Airway epithelial cell (primary cell): ENCODE measurements around the gene CCDC15. TPM values are rescaled to one million over a fixed set of nuclear protein-coding genes. Genes with fewer than 3 reads are reported as not detected.

Source experiments
- total RNA-seq: library from RNA; depleted of rRNA; stranded (reverse); fragments of >200 nt; gene quantifications from 2 replicates; pipeline ENCODE4 v1.2.3, GENCODE V29; 2015

CCDC15 gene, protein sequence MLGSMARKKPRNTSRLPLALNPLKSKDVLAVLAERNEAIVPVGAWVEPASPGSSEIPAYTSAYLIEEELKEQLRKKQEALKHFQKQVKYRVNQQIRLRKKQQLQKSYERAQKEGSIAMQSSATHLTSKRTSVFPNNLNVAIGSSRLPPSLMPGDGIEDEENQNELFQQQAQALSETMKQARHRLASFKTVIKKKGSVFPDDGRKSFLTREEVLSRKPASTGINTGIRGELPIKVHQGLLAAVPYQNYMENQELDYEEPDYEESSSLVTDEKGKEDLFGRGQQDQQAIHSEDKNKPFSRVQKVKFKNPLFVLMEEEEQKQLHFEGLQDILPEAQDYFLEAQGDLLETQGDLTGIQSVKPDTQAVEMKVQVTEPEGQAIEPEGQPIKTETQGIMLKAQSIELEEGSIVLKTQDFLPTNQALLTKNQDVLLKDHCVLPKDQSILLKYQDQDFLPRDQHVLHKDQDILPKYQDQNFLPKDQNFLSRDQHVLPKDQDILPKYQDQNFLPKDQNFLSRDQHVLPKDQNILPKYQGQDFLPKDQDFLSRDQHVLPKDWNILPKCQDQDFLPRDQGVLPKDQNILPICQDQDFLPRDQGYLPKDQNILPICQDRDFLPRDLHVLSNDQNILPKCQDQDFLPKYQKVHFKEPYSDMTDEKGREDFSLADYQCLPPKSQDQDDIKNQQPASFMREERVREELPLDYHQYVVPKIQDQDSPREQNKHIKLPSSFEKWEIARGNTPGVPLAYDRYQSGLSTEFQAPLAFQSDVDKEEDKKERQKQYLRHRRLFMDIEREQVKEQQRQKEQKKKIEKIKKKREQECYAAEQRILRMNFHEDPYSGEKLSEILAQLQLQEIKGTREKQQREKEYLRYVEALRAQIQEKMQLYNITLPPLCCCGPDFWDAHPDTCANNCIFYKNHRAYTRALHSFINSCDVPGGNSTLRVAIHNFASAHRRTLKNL
- total RNA-seq: 1.7 and 2.5 TPM in 2 replicates

DNA sequence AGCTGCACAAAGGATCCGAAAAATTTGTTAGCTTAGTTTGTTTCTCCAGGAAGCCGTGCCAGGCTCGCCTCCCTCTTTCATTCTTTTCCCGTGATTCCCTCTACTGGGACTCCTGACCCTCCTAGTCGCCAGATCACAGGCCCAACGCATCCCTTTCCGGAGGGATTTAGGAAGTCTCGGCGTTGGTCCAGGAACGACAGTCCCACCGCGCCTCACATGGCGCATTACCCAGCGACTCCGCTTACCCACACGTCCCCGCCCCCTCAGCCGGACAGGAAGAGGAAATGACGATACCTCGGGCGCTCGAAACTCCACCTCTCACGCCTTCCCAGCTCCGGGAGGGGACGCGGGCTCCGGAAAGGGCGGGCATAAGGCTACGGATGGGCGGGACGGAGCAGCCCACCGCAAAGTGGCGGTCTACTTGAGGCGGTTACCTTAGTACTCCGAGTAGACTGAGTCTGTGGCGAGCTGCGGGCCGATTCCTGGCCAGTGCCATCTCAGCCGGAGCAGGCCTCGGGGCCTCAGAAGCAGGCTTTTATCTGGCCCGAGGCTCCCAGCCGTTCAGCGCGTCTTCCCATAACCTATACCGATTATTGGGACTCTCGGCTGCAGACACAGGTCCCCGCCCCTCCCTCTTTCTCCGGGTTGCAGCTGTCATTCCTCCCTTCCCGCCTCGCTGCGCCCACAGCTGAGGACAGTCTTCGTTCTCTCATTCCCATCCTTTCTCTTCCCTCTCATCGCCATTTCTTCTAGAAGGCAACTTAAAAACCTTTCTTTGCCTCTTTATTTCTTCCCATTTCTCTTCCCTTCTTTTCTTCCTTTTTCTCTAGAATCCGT lies at the start of gene CCDC15:
CCDC15 (plus strand) TSS at position 450 of the 837 bp plus-strand sequence. CDS start 531 bp downstream, outside the sequence.

DNA sequence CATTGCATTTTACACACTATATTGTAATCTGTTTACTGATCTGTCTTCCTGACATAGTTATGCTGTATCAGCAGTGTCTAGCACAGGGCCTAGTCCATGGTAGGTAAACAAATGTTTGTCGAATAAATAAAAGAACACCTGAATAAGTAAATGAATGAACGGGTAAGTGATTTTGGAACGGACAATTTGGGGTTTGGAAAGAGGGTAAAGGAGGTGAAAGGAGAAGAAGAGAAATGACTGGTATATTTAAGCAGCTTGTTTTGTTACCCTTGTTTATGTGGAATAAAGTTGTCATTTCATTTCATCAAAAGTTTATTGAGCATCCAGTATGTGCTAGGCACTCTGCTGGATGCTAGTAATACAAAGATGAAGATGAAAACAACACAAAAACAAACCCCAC lies 35.1 kb upstream of the CCDC15 start, which contains the start of gene HEPN1:
HEPN1 (plus strand) TSS at position 301 of the 400 bp plus-strand sequence.

DNA sequence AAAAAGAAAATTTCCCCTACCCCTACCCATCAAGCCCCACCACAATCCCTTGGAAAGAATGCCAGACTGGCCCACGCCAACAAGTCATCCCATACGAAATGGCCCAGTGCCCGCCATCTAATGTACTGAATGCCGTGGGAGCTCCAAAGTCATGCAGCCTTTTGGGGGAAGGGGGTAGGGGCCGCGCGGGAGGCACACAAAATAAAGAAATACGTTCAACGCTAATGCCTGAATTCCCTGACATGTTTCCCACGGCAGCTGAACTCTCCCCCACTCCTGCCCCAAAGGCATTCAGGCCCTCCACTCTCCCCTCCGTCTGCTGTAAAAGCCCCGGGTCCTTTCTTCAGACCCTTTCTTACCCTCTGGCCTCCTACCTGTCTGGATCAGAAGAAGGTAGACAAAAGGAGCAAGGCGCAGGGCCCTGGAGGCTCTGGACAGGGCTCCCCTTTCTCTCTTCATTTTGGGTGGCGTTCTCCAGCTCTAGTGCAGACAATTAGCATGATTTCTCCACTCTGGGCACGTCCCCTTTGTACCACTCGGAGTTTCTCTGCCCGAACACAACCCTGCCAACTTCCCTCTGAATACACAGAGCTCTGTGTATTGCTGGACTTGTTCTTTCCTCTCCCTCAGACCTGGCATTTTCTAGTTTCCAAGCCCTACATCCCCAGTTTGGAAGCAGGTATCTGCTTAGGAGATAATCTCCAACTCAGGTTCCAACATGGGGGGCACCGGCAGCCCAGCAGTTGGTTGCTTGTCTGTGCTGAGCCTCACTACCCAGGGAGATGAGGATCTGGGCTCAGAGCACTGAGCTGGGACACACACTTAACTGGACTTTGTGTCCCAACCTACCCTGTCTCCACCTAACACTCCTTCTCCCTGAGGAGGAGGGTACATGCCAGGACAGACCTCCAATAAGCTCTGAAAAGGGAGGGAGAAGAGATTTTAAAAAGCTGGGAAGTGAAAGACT lies 18.2 kb upstream of the CCDC15 start, which contains the start of gene HEPACAM:
HEPACAM (minus strand) TSS at position 500 of the 967 bp plus-strand sequence; CDS start at position 459, 41 bp downstream.

DNA sequence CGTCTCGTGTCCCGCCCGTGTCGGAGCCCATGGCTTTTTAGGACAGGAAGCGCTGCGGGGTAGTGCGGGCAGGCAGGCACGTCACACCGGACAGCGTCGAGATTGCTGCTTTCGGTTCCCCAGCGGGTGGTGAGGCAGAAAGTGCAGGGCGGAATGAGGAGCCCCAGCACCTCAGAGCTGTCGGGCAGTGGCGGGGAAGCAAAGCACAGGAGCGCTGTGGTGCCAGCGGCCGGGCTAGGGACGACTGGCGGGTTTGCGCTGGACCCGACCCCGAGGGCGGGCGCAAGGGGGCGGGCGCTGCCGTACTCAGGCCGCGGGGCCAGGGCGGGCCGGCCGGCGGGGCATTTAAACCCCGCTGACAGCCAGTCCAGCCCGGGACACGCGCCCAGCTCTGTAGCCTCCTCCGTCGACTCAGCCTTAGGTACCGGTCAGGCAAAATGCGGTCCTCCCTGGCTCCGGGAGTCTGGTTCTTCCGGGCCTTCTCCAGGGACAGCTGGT lies 109.0 kb downstream of the CCDC15 start, which contains the start of gene SLC37A2:
SLC37A2 (plus strand) TSS at position 375 of the 498 bp plus-strand sequence; CDS start at position 438, 63 bp downstream.

Other genes starting within 250 kb of the CCDC15 start
- 0.28 and 1.7 TPM in 2 replicates for gene NRGN, start 214.3 kb upstream of the CCDC15 start, total RNA-seq
- 0.63 and 2.2 TPM in 2 replicates for gene VSIG2, start 201.9 kb upstream of the CCDC15 start, total RNA-seq
- gene ESAM, start 191.9 kb upstream of the CCDC15 start, total RNA-seq: not detected in 2 replicates
- gene MSANTD2, start 153.8 kb upstream of the CCDC15 start, total RNA-seq: 3.6 and 5.0 TPM in 2 replicates
- 14.2 and 21.7 TPM in 2 replicates for gene ROBO3, start 88.8 kb upstream of the CCDC15 start, total RNA-seq
- gene ROBO4, start 56.3 kb upstream of the CCDC15 start, total RNA-seq: 0.35 TPM in 1 of 2 replicates, not detected in the other
- gene HEPN1, start 35.0 kb upstream of the CCDC15 start, total RNA-seq: not detected in 2 replicates
- gene HEPACAM, start 18.2 kb upstream of the CCDC15 start, total RNA-seq: not detected in 2 replicates
- gene SLC37A2, start 109.1 kb downstream of the CCDC15 start, total RNA-seq: 22.3 and 26.1 TPM in 2 replicates
- 13.1 and 22.9 TPM in 2 replicates for gene TMEM218, start 157.4 kb downstream of the CCDC15 start, total RNA-seq
- gene PKNOX2, start 210.5 kb downstream of the CCDC15 start, total RNA-seq: 0.71 and 1.2 TPM in 2 replicates